HG03575 (cell line): ENCODE results near the gene IFIT1B.
"Not testable (repeated sequence)": the region's sequence is repeated elsewhere in the genome, so short reads cannot be mapped to it uniquely, and the experiment has no call there.

Experiments used
- ATAC-seq: cut with Tn5 transposase; IDR thresholded peaks from one replicate; pipeline ENCODE4 v1.9.1; 2021; ENCODE audit not compliant: unreplicated experiment, insufficient number of reproducible peaks, low FRiP score; ENCODE audit errors: extremely low read depth

Gene IFIT1B

DNA sequence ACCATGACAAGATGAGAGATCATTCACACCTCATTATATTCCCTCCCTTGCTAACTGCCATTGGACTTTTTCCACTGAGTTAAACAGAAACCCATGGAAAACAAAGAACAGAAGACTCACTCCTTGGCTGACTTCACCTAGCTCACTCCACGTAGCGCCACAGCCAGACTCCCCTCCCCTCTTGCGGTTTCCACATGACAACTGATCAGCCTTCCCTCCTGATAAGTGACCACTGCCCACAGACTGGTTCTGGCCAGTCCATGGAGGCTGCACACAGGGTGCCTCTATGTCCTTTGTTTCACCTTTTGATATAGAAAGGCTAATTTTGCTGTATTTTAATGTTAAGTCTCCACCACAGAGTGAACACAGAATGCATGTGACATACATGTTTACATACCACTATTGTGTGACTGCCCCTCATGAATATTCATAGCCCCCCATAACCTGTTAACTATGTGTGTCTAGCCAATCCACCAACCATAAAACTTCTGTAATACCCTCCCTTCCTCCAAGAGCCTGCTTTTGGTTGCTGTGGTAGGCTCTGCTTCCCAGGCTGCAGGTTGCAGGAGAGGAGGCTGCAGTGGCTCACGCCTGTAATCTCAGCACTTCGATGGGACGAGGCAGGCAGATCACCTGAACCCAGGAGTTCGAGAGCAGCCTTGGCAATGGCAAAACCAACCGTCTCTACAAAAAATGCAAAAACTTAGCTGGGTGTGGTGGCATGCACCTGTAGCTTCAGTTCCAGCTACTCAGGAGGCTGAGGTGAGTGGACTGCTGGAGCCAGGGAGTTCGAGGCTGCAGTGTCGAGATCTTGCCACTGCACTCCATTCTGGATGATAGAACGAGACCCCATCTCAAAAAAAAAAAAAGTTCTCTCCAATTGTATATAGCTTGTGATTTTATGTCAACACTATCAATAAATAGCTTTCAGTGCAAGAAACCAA lies 26.5 kb downstream of the IFIT1B start:
- ATAC-seq, result no peak

GRCh38 chr10:89406178-89406577 lies 28.3 kb downstream of the IFIT1B start:
- ATAC-seq, result not testable (repeated sequence)

DNA sequence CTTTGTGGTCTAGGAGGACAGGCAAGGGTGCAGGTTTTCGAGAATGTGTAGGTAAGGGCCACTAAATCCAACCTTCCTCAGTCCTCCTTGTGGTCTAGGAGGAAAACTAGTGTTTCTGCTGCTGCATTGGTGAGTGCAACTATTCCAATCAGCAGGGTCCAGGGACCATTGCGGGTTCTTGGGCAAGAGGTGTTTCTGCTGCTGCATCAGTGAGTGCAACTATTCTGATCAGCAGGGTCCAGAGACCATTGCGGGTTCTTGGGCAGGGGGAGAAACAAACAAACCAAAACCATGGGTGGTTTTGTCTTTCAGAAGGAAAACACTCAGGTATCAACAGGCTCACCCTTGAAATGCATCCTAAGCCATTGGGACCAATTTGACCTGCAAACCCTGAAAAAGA lies 29.9 kb downstream of the IFIT1B start:
- ATAC-seq, result not testable (repeated sequence)

DNA sequence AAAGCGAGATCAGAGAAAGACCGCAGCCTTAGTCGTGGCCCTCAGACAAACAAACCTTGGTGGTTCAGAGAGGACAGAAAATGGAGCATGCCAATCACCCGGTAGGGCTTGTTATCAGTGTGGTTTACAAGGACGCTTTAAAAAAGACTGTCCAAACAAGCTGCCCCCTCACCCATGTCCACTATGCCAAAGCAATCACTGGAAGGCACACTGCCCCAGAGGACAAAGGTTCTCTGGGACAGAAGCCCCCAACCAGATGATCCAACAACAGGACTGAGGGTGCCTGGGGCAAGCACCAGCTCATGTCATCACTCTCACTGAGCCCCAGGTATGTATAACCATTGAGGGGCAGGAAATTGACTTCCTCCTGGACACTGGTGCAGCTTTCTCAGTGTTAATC lies 31.4 kb downstream of the IFIT1B start:
- not testable (repeated sequence) for ATAC-seq

- not testable (repeated sequence) for ATAC-seq
Measured at GRCh38 chr10:89410551-89410950, 32.7 kb downstream of the IFIT1B start.

GRCh38 chr10:89411135-89411534 lies 33.3 kb downstream of the IFIT1B start:
- ATAC-seq, result not testable (repeated sequence)

GRCh38 chr10:89412276-89412675 lies 34.4 kb downstream of the IFIT1B start:
- not testable (repeated sequence) for ATAC-seq

- ATAC-seq, result no peak
Measured at GRCh38 chr10:89413398-89413912, 35.6 kb downstream of the IFIT1B start.

DNA sequence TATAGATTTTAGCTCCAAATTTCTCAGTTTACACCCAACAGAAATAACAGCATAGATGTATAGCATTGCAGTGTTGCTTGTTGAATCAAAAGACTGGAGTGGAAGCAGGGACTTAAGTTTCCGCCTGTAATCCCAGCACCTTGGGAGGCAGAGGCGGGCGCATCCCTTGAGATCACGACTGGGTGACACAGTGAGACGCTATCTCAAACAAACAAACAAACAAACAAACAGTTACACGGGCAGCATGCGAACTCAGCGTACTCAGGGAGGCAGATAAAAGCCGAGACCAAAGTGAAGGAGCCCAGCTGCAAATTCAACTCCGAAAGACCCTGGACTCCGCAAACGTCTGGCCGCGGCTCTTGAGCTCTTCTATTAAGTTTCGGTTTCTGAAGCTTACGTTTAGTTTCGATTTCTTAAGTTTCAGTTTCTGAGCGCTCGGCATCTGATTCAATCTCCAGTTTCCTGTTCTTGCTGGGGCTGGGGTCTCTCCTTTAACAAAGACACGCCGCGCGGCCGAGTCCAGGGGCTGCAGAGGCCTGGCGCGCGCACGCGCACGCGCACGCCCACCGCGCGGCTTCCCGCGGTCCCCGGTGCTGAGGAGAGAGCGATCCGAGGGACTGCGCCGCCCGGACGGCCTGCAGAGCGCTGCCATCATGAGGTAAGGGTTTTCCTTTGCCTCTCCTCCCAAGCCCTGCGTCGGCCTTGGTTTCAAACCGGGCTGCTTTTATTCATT lies 36.5 kb downstream of the IFIT1B start, which contains the start of gene IFIT5:
Gene IFIT5, plus strand, starts transcription at position 423 of the 733 bp plus-strand sequence. Its CDS starts 231 bp downstream, at position 654.
- no peak for ATAC-seq

DNA sequence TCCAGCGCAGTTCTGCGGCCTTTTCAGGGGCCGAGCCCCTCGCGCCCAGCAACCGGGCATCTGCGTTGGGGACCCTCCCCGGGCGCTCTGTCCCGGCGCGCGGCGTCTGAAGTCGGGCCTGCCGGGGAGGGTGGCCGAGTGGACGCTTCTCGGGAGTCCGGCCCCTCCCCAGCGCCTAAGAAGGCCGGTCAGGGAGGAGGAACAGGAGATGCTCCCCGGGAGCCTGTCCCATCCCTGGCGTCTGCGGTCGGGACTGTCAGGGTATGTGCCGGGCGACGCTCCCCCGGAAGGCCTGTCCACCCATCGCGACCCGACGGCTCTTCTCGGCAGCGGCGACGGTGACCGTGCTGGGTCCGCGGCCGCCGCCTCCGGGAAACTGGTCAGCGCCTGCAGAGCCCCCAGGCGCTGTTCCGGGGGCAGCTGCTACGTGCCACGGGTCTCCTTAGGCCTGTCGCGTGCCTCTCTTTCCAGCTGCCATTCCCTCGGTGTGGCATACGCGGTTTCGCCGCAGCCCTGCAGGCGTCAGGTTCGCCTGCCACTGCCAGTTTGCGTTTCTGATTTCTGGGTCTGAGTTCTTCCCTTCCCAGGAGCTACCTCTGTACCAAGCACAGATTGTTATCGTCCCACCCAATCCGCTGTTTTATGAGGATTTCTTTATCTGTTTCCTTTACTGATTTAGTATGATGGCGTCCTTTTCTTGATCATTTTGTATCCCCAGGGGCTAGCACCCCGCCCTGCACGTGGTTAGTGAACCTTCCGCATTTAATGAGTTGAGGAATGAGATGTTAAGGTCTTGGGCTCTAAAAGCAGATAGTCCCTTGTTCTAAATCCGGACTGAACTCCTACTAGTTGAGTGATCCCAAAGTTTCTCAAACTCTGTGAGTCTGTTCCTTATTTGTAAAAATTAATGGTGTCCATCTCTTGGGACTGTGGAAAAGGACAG lies 37.3 kb downstream of the IFIT1B start:
- ATAC-seq, result no peak

- no peak for ATAC-seq
Measured at GRCh38 chr10:89416465-89416864, 38.6 kb downstream of the IFIT1B start.

DNA sequence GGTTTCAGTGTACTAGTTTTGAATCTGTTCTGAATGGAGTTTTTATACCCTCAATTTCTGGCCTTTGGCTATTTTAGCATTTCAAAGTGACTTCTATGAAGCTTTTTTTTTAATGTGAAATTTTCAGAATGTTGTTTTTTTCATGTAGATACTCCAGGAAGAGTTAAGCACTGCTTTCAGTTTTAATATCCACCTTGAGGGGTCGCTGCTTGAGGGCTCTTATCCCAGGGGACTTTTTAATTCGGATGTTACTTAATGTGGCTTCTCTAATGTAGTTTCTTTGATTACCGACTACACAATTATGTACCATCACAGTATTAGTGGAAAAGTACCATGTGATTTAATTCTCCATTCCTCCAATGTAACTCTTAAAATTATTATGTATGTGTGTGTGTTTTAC lies 41.7 kb downstream of the IFIT1B start:
- ATAC-seq, result no peak

DNA sequence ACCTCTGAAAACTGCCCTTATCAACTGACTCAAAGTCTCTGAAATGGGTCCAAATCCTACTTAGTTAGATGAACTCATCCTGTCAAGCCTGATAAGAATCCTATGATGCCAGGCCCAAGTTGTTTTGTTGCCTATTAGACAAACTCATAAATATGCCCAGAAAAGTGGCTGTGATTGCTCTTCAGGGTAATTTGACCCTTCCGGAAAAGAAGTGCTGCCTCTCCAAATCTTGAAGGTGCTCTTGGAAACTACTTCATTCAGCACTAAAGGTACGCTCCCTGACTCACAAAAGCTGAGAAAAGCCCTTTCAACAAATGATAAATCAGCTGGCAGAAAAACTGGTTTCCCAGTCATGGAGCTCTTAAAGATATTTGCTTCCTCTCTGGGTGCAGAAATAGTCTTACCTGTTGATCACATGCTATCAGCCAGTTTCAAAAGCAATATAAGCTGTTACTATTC lies 43.2 kb downstream of the IFIT1B start:
- ATAC-seq, result no peak

DNA sequence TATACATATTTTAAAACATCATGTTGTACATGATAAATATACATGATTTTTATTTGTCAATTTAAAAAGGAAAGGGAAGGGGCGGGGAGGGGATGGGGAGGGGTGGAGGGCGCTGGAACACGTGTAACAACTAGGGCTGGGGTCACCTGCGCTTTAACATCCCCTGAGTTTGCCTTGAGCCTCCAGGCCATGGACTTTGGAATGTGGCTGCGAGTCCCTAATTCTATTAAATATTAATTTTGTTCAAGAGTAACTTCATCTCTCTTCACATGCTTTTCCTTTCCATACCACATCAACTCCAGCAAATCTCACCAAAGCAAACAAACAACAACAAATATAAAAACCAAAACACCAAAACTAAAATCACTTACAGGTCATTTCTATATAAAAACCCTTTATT lies 47.1 kb downstream of the IFIT1B start:
- no peak for ATAC-seq

- ATAC-seq, result no peak
Measured at GRCh38 chr10:89426230-89426868, 48.5 kb downstream of the IFIT1B start.

DNA sequence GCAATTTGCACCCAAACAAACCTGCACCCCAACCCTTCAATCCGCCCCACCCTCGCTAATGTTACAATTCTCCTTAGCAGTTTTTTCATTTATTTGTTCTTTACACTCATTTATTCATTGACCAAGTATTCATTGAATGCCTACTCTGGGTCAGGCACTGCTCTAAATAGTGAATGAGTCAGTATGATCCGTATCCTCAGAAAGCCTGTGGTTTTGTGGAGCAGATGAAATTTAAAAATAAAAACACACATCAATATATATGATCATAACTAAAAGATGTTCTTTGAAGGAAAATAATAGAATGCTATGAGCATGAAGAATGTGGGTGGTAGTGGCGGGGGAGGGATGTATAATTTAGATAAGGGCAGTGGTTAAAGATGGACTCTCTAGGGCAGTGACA lies 49.8 kb downstream of the IFIT1B start:
- no peak for ATAC-seq

DNA sequence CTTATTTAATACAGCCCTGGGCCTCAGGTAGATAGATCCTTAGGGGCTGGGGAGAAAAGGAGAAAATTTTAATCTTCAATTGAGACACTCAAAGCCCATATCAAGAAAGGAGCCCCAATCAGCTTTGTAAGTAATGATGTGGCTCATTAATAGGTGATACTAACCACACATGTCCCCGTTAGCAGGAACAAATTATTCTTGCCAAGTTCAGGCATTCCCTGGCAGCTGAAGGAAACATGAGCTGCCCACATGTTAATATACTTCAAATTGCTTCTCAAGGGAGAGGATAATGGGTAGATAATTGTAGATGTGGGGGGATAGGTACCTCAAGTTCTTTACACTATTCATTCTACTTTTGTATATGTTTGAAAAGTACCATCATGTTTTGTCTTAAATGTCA lies 51.0 kb downstream of the IFIT1B start:
- no peak for ATAC-seq

DNA sequence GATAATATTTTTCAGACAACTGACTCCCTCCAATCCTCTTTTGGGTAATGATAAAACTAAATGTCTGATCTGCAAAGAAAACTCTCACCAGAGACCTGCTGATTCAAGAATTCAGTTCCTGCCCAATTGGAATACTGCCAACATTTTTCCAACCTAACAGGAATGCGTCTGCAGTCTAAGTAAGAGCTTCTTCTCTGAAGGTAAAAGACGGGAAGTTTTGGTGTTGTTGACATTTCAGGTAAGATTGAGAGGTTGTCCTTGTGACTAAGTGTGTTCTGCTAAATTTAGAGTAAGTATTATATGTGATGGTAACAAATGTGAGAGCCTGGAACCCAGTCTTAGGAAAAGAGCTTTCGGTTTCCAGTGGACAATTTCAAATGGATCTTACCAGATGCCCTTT lies 54.1 kb downstream of the IFIT1B start:
- ATAC-seq, result no peak
